ENCODE data around the gene APOD.

GRCh38 chr3:195601382-195601781 is 17.6 kb upstream of the APOD start:
- TF ChIP-seq CEBPB (IDR thresholded peaks at IDR 0.05; ENCODE audit: low read depth, low read length): no peak
- TF ChIP-seq CTCF (IDR thresholded peaks at IDR 0.05; ENCODE audit: control extremely low read depth in 1 of 3, insufficient read depth in 1 of 3, low read depth in 1 of 3, low read length in 3 of 3): no peak
